B cell (primary cell): ENCODE data around the gene MAN1A2. TPM values are rescaled to one million over a fixed set of nuclear protein-coding genes. Genes with fewer than 3 reads are reported as not detected.

ENCODE experiments used
- ATAC-seq: fragments of 200-7000 bp; cut with Tn5 transposase; one replicate; pipeline ENCODE4 v1.10.0; 2021; ENCODE audit warnings: low read depth, mild to moderate bottlenecking, moderate number of reproducible peaks, moderate library complexity
- CTCF ChIA-PET: fragments of 350-600 bp; sonication (Branson Sonifier 250); formaldehyde crosslinking; loops from one replicate; lab custom pipeline; 2021; ENCODE audit warnings: antibody characterized with exemption, inconsistent platforms; lab: Charles Lee
- POLR2A ChIA-PET: fragments of 350-600 bp; sonication (Branson Sonifier 250); formaldehyde crosslinking; loops from one replicate; lab custom pipeline; 2021; ENCODE audit warnings: antibody characterized with exemption; lab: Charles Lee
- DNase-seq: peaks from one replicate; pipeline ENCODE4 v3.0.0; 2013
- H2AFZ ChIP-seq: 2 replicates; pipeline ENCODE4 v1.6.1; 2012; ENCODE audit warnings: mild to moderate bottlenecking, low read depth, low read length; ENCODE audit not compliant: insufficient read depth, poor library complexity, severe bottlenecking
- H3K27ac ChIP-seq, 2 donors: 1 replicate in 1 of 2; 2 replicates in 1 of 2; pipeline ENCODE4 v1.5.1; 2012 to 2013; ENCODE audit warnings: low read length in 2 of 2, mild to moderate bottlenecking in 2 of 2, moderate library complexity in 1 of 2
- H3K27me3 ChIP-seq, 4 experiments: fragments of 200-600 bp in 1 of 4; sonication (generic) in 1 of 4; replicated peaks in 1 of 4; 1 replicate in 2 of 4; 2 replicates in 2 of 4; pipeline versions ENCODE4 v1.6.1 to v1.7.0; 2013 to 2016; ENCODE audit warnings: low read length in 3 of 4, mild to moderate bottlenecking in 2 of 4, mixed read lengths in 1 of 4, moderate library complexity in 1 of 4; ENCODE audit not compliant: insufficient read depth in 4 of 4, control insufficient read depth in 3 of 4; ENCODE audit errors: control extremely low read depth in 1 of 4
- H3K36me3 ChIP-seq, 2 experiments: replicated peaks in 1 of 2; 1 replicate in 1 of 2; 2 replicates in 1 of 2; pipeline versions ENCODE4 v1.6.1 to v1.7.1; 2013; ENCODE audit warnings: low read length in 1 of 2; ENCODE audit not compliant: insufficient read depth in 2 of 2, control insufficient read depth in 1 of 2; ENCODE audit errors: control extremely low read depth in 1 of 2, extremely low read depth in 1 of 2
- H3K4me1 ChIP-seq, 2 donors: fragments of 200-600 bp in 1 of 2; sonication (generic) in 1 of 2; 1 replicate in 1 of 2; 2 replicates in 1 of 2; pipeline versions ENCODE4 v1.5.1 to v1.6.1; 2013 to 2017; ENCODE audit warnings: low read length in 2 of 2; ENCODE audit not compliant: control insufficient read depth in 2 of 2, insufficient read depth in 2 of 2
- H3K4me2 ChIP-seq: replicated peaks from 2 replicates; pipeline ENCODE3; 2012; ENCODE audit warnings: mild to moderate bottlenecking, low read depth, low read length; ENCODE audit not compliant: poor library complexity, severe bottlenecking
- H3K4me3 ChIP-seq, 5 experiments: fragments of 200-600 bp in 1 of 5; sonication (generic) in 1 of 5; 1 replicate in 3 of 5; 2 replicates in 2 of 5; pipeline versions ENCODE4 v1.5.1 to v1.7.0; 2011 to 2016; ENCODE audit warnings: low read length in 4 of 5, mild to moderate bottlenecking in 4 of 5, low read depth in 2 of 5, control low read depth in 1 of 5, moderate library complexity in 1 of 5; ENCODE audit not compliant: insufficient read depth in 1 of 5; ENCODE audit errors: control extremely low read depth in 1 of 5, extremely low read depth in 1 of 5
- H3K79me2 ChIP-seq: fragments of 200-600 bp; sonication (generic); one replicate; pipeline ENCODE4 v1.6.0; 2016; ENCODE audit warnings: low read length; ENCODE audit not compliant: control insufficient read depth, insufficient read depth
- H3K9ac ChIP-seq: fragments of 200-600 bp; sonication (generic); 2 replicates; pipeline ENCODE4 v1.6.1; 2017; ENCODE audit warnings: mild to moderate bottlenecking, low read length, moderate library complexity
- H3K9me3 ChIP-seq, 3 donors: one replicate each; pipeline versions ENCODE4 v1.6.1 to v1.7.1; 2013; ENCODE audit warnings: low read length in 2 of 3; ENCODE audit not compliant: control insufficient read depth in 2 of 3, insufficient read depth in 1 of 3; ENCODE audit errors: control extremely low read depth in 1 of 3
- H4K20me1 ChIP-seq: 2 replicates; pipeline ENCODE4 v1.6.0; 2012; ENCODE audit warnings: mild to moderate bottlenecking, low read length; ENCODE audit not compliant: insufficient read depth, control insufficient read depth, poor library complexity, severe bottlenecking
- H3K27ac Mint-ChIP-seq: one replicate; pipeline ENCODE4 v1.8.0; 2021; ENCODE audit warnings: mixed read lengths
- H3K27me3 Mint-ChIP-seq: one replicate; pipeline ENCODE4 v1.8.0; 2021; ENCODE audit warnings: mixed read lengths
- H3K4me1 Mint-ChIP-seq: one replicate; pipeline ENCODE4 v1.8.0; 2021; ENCODE audit warnings: mixed read lengths
- H3K4me3 Mint-ChIP-seq: one replicate; pipeline ENCODE4 v1.8.0; 2021; ENCODE audit warnings: mixed read lengths
- H3K9me3 Mint-ChIP-seq: one replicate; pipeline ENCODE4 v1.8.0; 2022; ENCODE audit warnings: mixed read lengths; ENCODE audit not compliant: insufficient read depth
- CTCF ChIP-seq: fragments of 200-600 bp; IDR thresholded peaks from one replicate; pipeline ENCODE4 v1.8.0; 2022; ENCODE audit warnings: antibody characterized with exemption, mild to moderate bottlenecking
- EZH2 ChIP-seq: IDR thresholded peaks from 2 replicates; pipeline ENCODE4 v1.6.1; 2012; ENCODE audit warnings: borderline replicate concordance, low read depth, mild to moderate bottlenecking, moderate library complexity, low read length; ENCODE audit not compliant: insufficient read depth, poor library complexity, severe bottlenecking
- intact Hi-C: fragments of 100-400 bp; cut with micrococcal nuclease; formaldehyde crosslinking; loops from one replicate; pipeline ENCODE4 v1.10.0; 2022
- polyA plus RNA-seq: library from polyadenylated mRNA; depleted of rRNA; stranded (reverse); fragments of >200 nt; gene quantifications from 2 replicates; pipeline ENCODE4 v1.2.3, GENCODE V29; 2012
- total RNA-seq, 2 donors: library from RNA; stranded (reverse); fragments of 120-200 nt in 1 of 2; gene quantifications; 1 replicate in 1 of 2; 2 replicates in 1 of 2; pipeline versions ENCODE4 v1.2.3 to v1.2.4, GENCODE V29; 2013 to 2022

Gene MAN1A2
- total and polyA plus RNA-seq, 2 donors (not counting 1 experiment from before 2014, with no cell fraction given) = 4.6 to 55.6 TPM

- no peak for DNase-seq
- Histone ChIP-seq H3K27me3 (no peaks in the 10 kb centered on the region), H4K20me1 (peaks cover 10% of the 10 kb centered on the region), H3K36me3 (peaks cover 13 to 23% of the 10 kb centered on the region in 2 experiments), H3K9ac (no peak overlapping the region), H3K4me2 (no peak overlapping the region), H3K9me3 (peaks cover 0 to 8% (median 6%) of the 10 kb centered on the region in 3 donors), H3K27ac (no peak overlapping the region), H3K4me3 (no peak overlapping the region), H3K4me1 (no peaks in the 10 kb centered on the region), H2AFZ (no peak overlapping the region), H3K79me2 (peaks cover 32% of the 10 kb centered on the region)
- CTCF ChIA-PET = no interaction called here
- intact Hi-C loops = no loop called here
- Mint-ChIP-seq H3K27me3 (no peaks in the 10 kb centered on the region), H3K4me3 (no peak overlapping the region), H3K27ac (no peak overlapping the region), H3K4me1 (peaks cover 5% of the 10 kb centered on the region), H3K9me3 (peaks cover 4% of the 10 kb centered on the region)
- no peak for TF ChIP-seq CTCF
- no peak for TF ChIP-seq EZH2
- POLR2A ChIA-PET = no interaction called here
- no peak for ATAC-seq
These were observed 37.8 kb downstream of the MAN1A2 start for GRCh38 chr1:117405042-117405441.

GRCh38 chr1:117412472-117412871 lies 45.2 kb downstream of the MAN1A2 start:
- POLR2A ChIA-PET = no interaction called here
- Mint-ChIP-seq H3K4me3 (no peak overlapping the region), H3K4me1 (no peaks in the 10 kb centered on the region), H3K9me3 (no peaks in the 10 kb centered on the region), H3K27ac (no peak overlapping the region), H3K27me3 (no peaks in the 10 kb centered on the region)
- H3K4me3 ChIP-seq = no peak overlapping the region
- no peaks in the 10 kb centered on the region for H4K20me1 ChIP-seq
- H3K36me3 ChIP-seq = peaks cover 6 to 18% of the 10 kb centered on the region in 2 experiments
- ATAC-seq (no peak), DNase-seq (no peak)
- CTCF ChIA-PET = no interaction called here
- H3K9me3 ChIP-seq = no peaks in the 10 kb centered on the region
- H3K4me1 ChIP-seq = no peaks in the 10 kb centered on the region
- H3K27me3 ChIP-seq = no peaks in the 10 kb centered on the region
- no peak overlapping the region for H3K4me2 ChIP-seq
- peaks cover 5% of the 10 kb centered on the region for H3K79me2 ChIP-seq
- H3K9ac ChIP-seq = no peak overlapping the region
- intact Hi-C loops = loop anchor here (10.0 kb wide), 1 partner anchor 48 kb away; the partner anchor contains the start of gene MAN1A2
- TF ChIP-seq CTCF = no peak
- no peak for TF ChIP-seq EZH2
- H2AFZ ChIP-seq = no peak overlapping the region
- H3K27ac ChIP-seq = no peak overlapping the region
